Common myeloid progenitor, CD34-positive (primary cell): Measurements from ENCODE around the gene SETDB2.

ENCODE experiments used
- CTCF ChIA-PET: fragments of 350-600 bp; sonication (Branson Sonifier 250); formaldehyde crosslinking; loops from one replicate; lab custom pipeline; 2021; ENCODE audit warnings: antibody characterized with exemption; lab: Charles Lee
- POLR2A ChIA-PET: fragments of 350-600 bp; sonication (Branson Sonifier 250); formaldehyde crosslinking; loops from one replicate; lab custom pipeline; 2021; ENCODE audit warnings: antibody characterized with exemption; lab: Charles Lee
- DNase-seq, 3 donors: peaks; one replicate each; pipeline versions ENCODE4 v3.0.0 to v3.0.0-alpha.2; 2013
- H3K27ac ChIP-seq, 2 experiments: 1 replicate in 1 of 2; 2 replicates in 1 of 2; pipeline ENCODE4 v1.7.0; 2013; ENCODE audit warnings: inconsistent platforms in 2 of 2, low read length in 2 of 2, mild to moderate bottlenecking in 2 of 2, low read depth in 1 of 2, moderate library complexity in 1 of 2; ENCODE audit not compliant: severe bottlenecking in 2 of 2, insufficient read depth in 1 of 2, poor library complexity in 1 of 2
- H3K27me3 ChIP-seq, 5 experiments: replicated peaks in 2 of 5; 1 replicate in 3 of 5; 2 replicates in 2 of 5; pipeline versions ENCODE4 v1.6.1 to v1.7.0; 2013; ENCODE audit warnings: low read length in 4 of 5, mild to moderate bottlenecking in 2 of 5, moderate library complexity in 2 of 5, inconsistent platforms in 1 of 5; ENCODE audit not compliant: insufficient read depth in 5 of 5, control insufficient read depth in 4 of 5
- H3K36me3 ChIP-seq, 4 experiments: 1 replicate in 2 of 4; 2 replicates in 2 of 4; pipeline versions ENCODE4 v1.6.1 to v1.7.0; 2013; ENCODE audit warnings: low read length in 3 of 4, control low read depth in 1 of 4, mild to moderate bottlenecking in 1 of 4; ENCODE audit not compliant: control insufficient read depth in 4 of 4, insufficient read depth in 4 of 4
- H3K4me1 ChIP-seq, 4 experiments: 1 replicate in 3 of 4; 2 replicates in 1 of 4; pipeline versions ENCODE4 v1.6.1 to v1.7.1; 2013; ENCODE audit warnings: low read length in 3 of 4, mild to moderate bottlenecking in 3 of 4, control low read depth in 1 of 4, inconsistent platforms in 1 of 4, moderate library complexity in 1 of 4; ENCODE audit not compliant: control insufficient read depth in 4 of 4, insufficient read depth in 4 of 4; ENCODE audit errors: control extremely low read depth in 1 of 4
- H3K4me3 ChIP-seq, 7 experiments: 1 replicate in 4 of 7; 2 replicates in 3 of 7; pipeline versions ENCODE4 v1.5.1 to v1.7.0; 2013; ENCODE audit warnings: mild to moderate bottlenecking in 7 of 7, low read length in 6 of 7, moderate library complexity in 6 of 7, inconsistent platforms in 2 of 7, low read depth in 2 of 7, control low read depth in 1 of 7; ENCODE audit not compliant: insufficient read depth in 4 of 7, control insufficient read depth in 1 of 7; ENCODE audit errors: extremely low read depth in 1 of 7
- H3K9me3 ChIP-seq, 5 experiments: 1 replicate in 4 of 5; 2 replicates in 1 of 5; pipeline versions ENCODE4 v1.6.1 to v1.7.1; 2013; ENCODE audit warnings: low read length in 4 of 5, mild to moderate bottlenecking in 2 of 5, inconsistent platforms in 1 of 5, low read depth in 1 of 5, moderate library complexity in 1 of 5; ENCODE audit not compliant: control insufficient read depth in 4 of 5, insufficient read depth in 2 of 5; ENCODE audit errors: control extremely low read depth in 1 of 5
- WGBS: methylation state at CpG from one replicate; pipeline ENCODE4 v1.1.5; 2013; ENCODE audit not compliant: insufficient coverage; 5-methylcytosine and 5-hydroxymethylcytosine counted together

SETDB2 gene

GRCh38 chr13:49453465-49453864 is 9.4 kb downstream of the SETDB2 start:
- H3K4me3 ChIP-seq: no peak overlapping the region
- H3K9me3 ChIP-seq: no peaks in the 10 kb centered on the region
- ChIA-PET POLR2A (no interaction called here), CTCF (interaction anchor here (1.9 kb wide), 1 partner anchor 10 kb away, joined by 7 read pairs; the partner anchor contains the start of genes CAB39L and SETDB2)
- WGBS: 100% methylated on average over 2 of the region's 7 CpGs
- no peaks in the 10 kb centered on the region for H3K27me3 ChIP-seq
- no peak for DNase-seq
- peaks cover 0 to 8% (median 4%) of the 10 kb centered on the region in 4 experiments for H3K4me1 ChIP-seq
- H3K36me3 ChIP-seq: peaks cover 6 to 24% (median 9%) of the 10 kb centered on the region in 4 experiments
- H3K27ac ChIP-seq: no peak overlapping the region

- Histone ChIP-seq H3K36me3 (peaks cover 7 to 23% (median 9%) of the 10 kb centered on the region in 4 experiments), H3K4me3 (no peak overlapping the region), H3K9me3 (no peaks in the 10 kb centered on the region), H3K27ac (no peak overlapping the region), H3K4me1 (peaks cover 0 to 8% (median 4%) of the 10 kb centered on the region in 4 experiments), H3K27me3 (no peaks in the 10 kb centered on the region)
- WGBS: no CpG with 5 or more reads among the region's 4 CpGs
- CTCF ChIA-PET: no interaction called here
- peak in 2 of 3 donors; percentile 11 to 25 for DNase-seq
- POLR2A ChIA-PET: no interaction called here
These were observed 10.4 kb downstream of the SETDB2 start for GRCh38 chr13:49454388-49455006.

GRCh38 chr13:49455007-49455398 is 10.9 kb downstream of the SETDB2 start:
- Histone ChIP-seq H3K4me1 (peaks cover 0 to 8% (median 2%) of the 10 kb centered on the region in 4 experiments), H3K9me3 (no peaks in the 10 kb centered on the region), H3K4me3 (no peak overlapping the region), H3K27me3 (no peaks in the 10 kb centered on the region), H3K27ac (no peak overlapping the region), H3K36me3 (peaks cover 7 to 23% (median 13%) of the 10 kb centered on the region in 4 experiments)
- CTCF ChIA-PET: interaction anchor here (1.0 kb wide), 1 partner anchor 10 kb away, joined by 3 read pairs; no protein-coding TSS in a partner anchor
- POLR2A ChIA-PET: no interaction called here
- DNase-seq: no peak

GRCh38 chr13:49456156-49456555 is 12.1 kb downstream of the SETDB2 start:
- no peak overlapping the region for H3K4me3 ChIP-seq
- H3K4me1 ChIP-seq: peaks cover 0 to 2% (median 0%) of the 10 kb centered on the region in 4 experiments
- ChIA-PET CTCF (no interaction called here), POLR2A (no interaction called here)
- no peak for DNase-seq
- H3K27ac ChIP-seq: no peak overlapping the region
- H3K27me3 ChIP-seq: no peaks in the 10 kb centered on the region
- H3K36me3 ChIP-seq: peaks cover 15 to 33% (median 22%) of the 10 kb centered on the region in 4 experiments
- WGBS: no CpG with 5 or more reads among the region's 1 CpG
- H3K9me3 ChIP-seq: peaks cover 0 to under 1% (median 0%) of the 10 kb centered on the region in 5 experiments

- CTCF ChIA-PET: no interaction called here
These were observed 13.1 kb downstream of the SETDB2 start for GRCh38 chr13:49457221-49457620.

GRCh38 chr13:49459580-49459979 is 15.5 kb downstream of the SETDB2 start:
- no peak overlapping the region for H3K27ac ChIP-seq
- H3K4me3 ChIP-seq: no peak overlapping the region
- peaks cover 0 to under 1% (median 0%) of the 10 kb centered on the region in 4 experiments for H3K4me1 ChIP-seq
- H3K9me3 ChIP-seq: peaks cover 9 to 27% (median 18%) of the 10 kb centered on the region in 5 experiments
- ChIA-PET CTCF (interaction anchor here (0.8 to 1.4 kb wide), 3 partner anchors 10 to 30 kb away, joined by 3 to 4 read pairs (median 3); no protein-coding TSS in a partner anchor), POLR2A (interaction anchor here (0.6 kb wide), 1 partner anchor 17 kb away, joined by 4 read pairs; no protein-coding TSS in a partner anchor)
- peaks cover 39 to 50% (median 46%) of the 10 kb centered on the region in 4 experiments for H3K36me3 ChIP-seq
- H3K27me3 ChIP-seq: no peaks in the 10 kb centered on the region
- no CpG with 5 or more reads among the region's 1 CpG for WGBS
- DNase-seq: no peak

More at GRCh38 chr13:49457221-49457620, 13.1 kb downstream of the SETDB2 start:
- WGBS: no CpG with 5 or more reads among the region's 7 CpGs
- peaks cover 3 to 11% (median 8%) of the 10 kb centered on the region in 5 experiments for H3K9me3 ChIP-seq
- H3K27ac ChIP-seq: no peak overlapping the region
- peaks cover 22 to 39% (median 31%) of the 10 kb centered on the region in 4 experiments for H3K36me3 ChIP-seq
- no peak overlapping the region for H3K4me3 ChIP-seq
- no peaks in the 10 kb centered on the region for H3K27me3 ChIP-seq
- DNase-seq: no peak
- peaks cover 0 to 2% (median 0%) of the 10 kb centered on the region in 4 experiments for H3K4me1 ChIP-seq
- POLR2A ChIA-PET: no interaction called here

- no peak for DNase-seq
- H3K27me3 ChIP-seq: no peaks in the 10 kb centered on the region
- no peaks in the 10 kb centered on the region for H3K4me1 ChIP-seq
- no peak overlapping the region for H3K4me3 ChIP-seq
- ChIA-PET POLR2A (no interaction called here), CTCF (no interaction called here)
- H3K9me3 ChIP-seq: peaks cover 9 to 27% (median 18%) of the 10 kb centered on the region in 5 experiments
- WGBS: no CpG with 5 or more reads among the region's 1 CpG
- no peak overlapping the region for H3K27ac ChIP-seq
- peaks cover 40 to 74% (median 59%) of the 10 kb centered on the region in 4 experiments for H3K36me3 ChIP-seq
These were observed 20.0 kb downstream of the SETDB2 start for GRCh38 chr13:49464085-49464484.
